NCI-H1105 treated with DMSO at 0.1 percent for 48 hours (cell line): ENCODE measurements around the gene ITPKB.
"Not testable (repeated sequence)": the region's sequence is repeated elsewhere in the genome, so short reads cannot be mapped to it uniquely, and the experiment has no call there.

Experiments
- DNase-seq: peaks from one replicate; lab custom pipeline; 2025; lab: John Stamatoyannopoulos, UW

ITPKB gene

GRCh38 chr1:226738995-226739695 is at the start of gene ITPKB:
TSS of gene ITPKB (minus strand) at chr1:226739282. CDS start at chr1:226737458, 1,824 bp downstream.
- DNase-seq: no peak

- DNase-seq: no peak
These were observed 48.6 kb upstream of the ITPKB start for GRCh38 chr1:226787638-226788037.

- DNase-seq: no peak
These were observed 48.0 kb upstream of the ITPKB start for GRCh38 chr1:226787071-226787470.

- DNase-seq: no peak
These were observed 47.5 kb upstream of the ITPKB start for GRCh38 chr1:226786550-226786949.

- no peak for DNase-seq
These were observed 46.7 kb upstream of the ITPKB start for GRCh38 chr1:226785805-226786204.

GRCh38 chr1:226784081-226785049 is 45.3 kb upstream of the ITPKB start:
- DNase-seq: no peak

GRCh38 chr1:226782845-226783601 is 43.9 kb upstream of the ITPKB start:
- DNase-seq: no peak

- DNase-seq: no peak
These were observed 43.0 kb upstream of the ITPKB start for GRCh38 chr1:226781937-226782609.

GRCh38 chr1:226779561-226779960 is 40.5 kb upstream of the ITPKB start:
- DNase-seq: no peak

GRCh38 chr1:226778657-226779058 is 39.6 kb upstream of the ITPKB start:
- no peak for DNase-seq

- no peak for DNase-seq
These were observed 37.9 kb upstream of the ITPKB start for GRCh38 chr1:226776975-226777374.

- no peak for DNase-seq
These were observed 37.0 kb upstream of the ITPKB start for GRCh38 chr1:226776066-226776465.

GRCh38 chr1:226772446-226773139 is 33.5 kb upstream of the ITPKB start:
- DNase-seq: no peak

GRCh38 chr1:226767170-226767569 is 28.1 kb upstream of the ITPKB start:
- DNase-seq: not testable (repeated sequence)

- no peak for DNase-seq
These were observed 27.5 kb upstream of the ITPKB start for GRCh38 chr1:226766565-226766964.

GRCh38 chr1:226764533-226764932 is 25.5 kb upstream of the ITPKB start:
- DNase-seq: no peak

GRCh38 chr1:226763905-226764264 is 24.8 kb upstream of the ITPKB start:
- DNase-seq: no peak

- DNase-seq: peak; percentile 24
These were observed 24.2 kb upstream of the ITPKB start for GRCh38 chr1:226762988-226763904.

GRCh38 chr1:226762055-226762454 is 23.0 kb upstream of the ITPKB start:
- DNase-seq: no peak

- no peak for DNase-seq
These were observed 22.2 kb upstream of the ITPKB start for GRCh38 chr1:226761322-226761721.
